Lower leg skin (tissue), 3 donors: ENCODE measurements around the gene SHC1.

Source experiments
- CTCF ChIP-seq, 3 donors: fragments of 450-650 bp; IDR thresholded peaks; one replicate each; pipeline ENCODE4 v1.5.1; 2016; ENCODE audit warnings: antibody characterized with exemption in 3 of 3, mild to moderate bottlenecking in 3 of 3, moderate library complexity in 2 of 3
- POLR2A ChIP-seq, 2 donors: fragments of 450-650 bp; IDR thresholded peaks; one replicate each; pipeline ENCODE4 v1.6.1; 2016 to 2017; ENCODE audit warnings: antibody characterized with exemption in 2 of 2, mild to moderate bottlenecking in 1 of 2, moderate library complexity in 1 of 2

- TF ChIP-seq POLR2A (IDR thresholded peaks at IDR 0.05) (no peak), CTCF (IDR thresholded peaks at IDR 0.05) (no peak)
Observed at GRCh38 chr1:154971341-154971998, 923 bp upstream of the SHC1 start.
